GM20000 (cell line): Measurements from ENCODE around the gene PRC1.
A peak's percentile ranks its signal among the peaks of the same experiment; 100 is the strongest.

ENCODE experiments used
- DNase-seq: peaks from one replicate; pipeline ENCODE4 v3.0.0; 2012; ENCODE audit warnings: low spot score
- CTCF ChIP-seq: IDR thresholded peaks from 2 replicates; pipeline ENCODE4 v1.5.1; 2012; ENCODE audit warnings: mild to moderate bottlenecking, control low read depth; ENCODE audit errors: extremely low read depth, missing control alignments

PRC1 gene

GRCh38 chr15:90938261-90938660, 56.1 kb downstream of the PRC1 start:
- no peak for TF ChIP-seq CTCF
- no peak for DNase-seq

- no peak for TF ChIP-seq CTCF
- no peak for DNase-seq
These were observed 57.5 kb downstream of the PRC1 start for GRCh38 chr15:90936823-90937222.

- no peak for TF ChIP-seq CTCF
- peak; percentile 98 for DNase-seq
These were observed 59.2 kb downstream of the PRC1 start, which contains the start of gene UNC45A for GRCh38 chr15:90934949-90935751. Gene UNC45A (plus strand): TSS chr15:90935285. CDS start chr15:90935325, 40 bp downstream.

GRCh38 chr15:90934256-90934948, 59.9 kb downstream of the PRC1 start:
- TF ChIP-seq CTCF, result peak; percentile 86
- DNase-seq, result peak; percentile 90

- no peak for TF ChIP-seq CTCF
- DNase-seq, result no peak
These were observed 61.0 kb downstream of the PRC1 start for GRCh38 chr15:90933301-90933700.

GRCh38 chr15:90932660-90932991, 61.7 kb downstream of the PRC1 start:
- no peak for TF ChIP-seq CTCF
- DNase-seq, result no peak
